ENCODE measurements around the gene KSR1.

- TF ChIP-seq REST (IDR thresholded peaks at IDR 0.05; ENCODE audit: insufficient read depth in 1 of 2, low read depth in 2 of 2, low read length in 1 of 2) (no peak), CTCF (IDR thresholded peaks at IDR 0.05) (peak; percentile 49), POLR2AphosphoS5 (IDR thresholded peaks at IDR 0.05; ENCODE audit: low read depth, low read length) (no peak), TCF7L2 (IDR thresholded peaks at IDR 0.05; ENCODE audit: low read depth, low read length) (no peak), SIN3A (IDR thresholded peaks at IDR 0.05; ENCODE audit: borderline replicate concordance, insufficient read depth, low read depth, low read length) (no peak)
Measured at GRCh38 chr17:27601975-27602302, 145.7 kb downstream of the KSR1 start.

All from Panc1 (cell line).